ENCODE measurements around the gene ALK.
A peak's percentile ranks its signal among the peaks of the same experiment; 100 is the strongest.

ALK gene

DNA sequence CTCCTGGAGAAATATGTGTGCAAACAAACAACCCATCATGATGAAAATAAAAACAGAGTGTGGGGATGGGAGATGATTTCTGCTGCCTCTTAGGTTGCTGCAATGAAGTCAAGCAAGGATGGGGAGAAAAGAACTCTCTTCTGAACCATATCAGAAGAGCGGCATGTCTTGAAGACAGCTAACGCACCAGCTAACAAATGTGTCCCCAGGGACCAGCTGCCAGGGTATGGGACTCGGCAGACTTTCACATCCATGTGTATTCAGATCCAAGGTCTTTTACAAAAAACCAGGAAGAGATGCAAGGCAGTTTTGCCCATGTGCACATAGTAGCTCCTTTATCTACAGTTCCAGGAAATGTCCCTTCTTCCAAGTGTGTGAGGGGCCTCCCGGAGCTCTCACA, 680.8 kb downstream of the ALK start:
- TF ChIP-seq, protein P1, sequence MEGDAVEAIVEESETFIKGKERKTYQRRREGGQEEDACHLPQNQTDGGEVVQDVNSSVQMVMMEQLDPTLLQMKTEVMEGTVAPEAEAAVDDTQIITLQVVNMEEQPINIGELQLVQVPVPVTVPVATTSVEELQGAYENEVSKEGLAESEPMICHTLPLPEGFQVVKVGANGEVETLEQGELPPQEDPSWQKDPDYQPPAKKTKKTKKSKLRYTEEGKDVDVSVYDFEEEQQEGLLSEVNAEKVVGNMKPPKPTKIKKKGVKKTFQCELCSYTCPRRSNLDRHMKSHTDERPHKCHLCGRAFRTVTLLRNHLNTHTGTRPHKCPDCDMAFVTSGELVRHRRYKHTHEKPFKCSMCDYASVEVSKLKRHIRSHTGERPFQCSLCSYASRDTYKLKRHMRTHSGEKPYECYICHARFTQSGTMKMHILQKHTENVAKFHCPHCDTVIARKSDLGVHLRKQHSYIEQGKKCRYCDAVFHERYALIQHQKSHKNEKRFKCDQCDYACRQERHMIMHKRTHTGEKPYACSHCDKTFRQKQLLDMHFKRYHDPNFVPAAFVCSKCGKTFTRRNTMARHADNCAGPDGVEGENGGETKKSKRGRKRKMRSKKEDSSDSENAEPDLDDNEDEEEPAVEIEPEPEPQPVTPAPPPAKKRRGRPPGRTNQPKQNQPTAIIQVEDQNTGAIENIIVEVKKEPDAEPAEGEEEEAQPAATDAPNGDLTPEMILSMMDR (conservative IDR thresholded peaks at IDR 0.05; ENCODE audit: control insufficient read depth, insufficient read depth, low read depth, low read length) = no peak
- DNase-seq (ENCODE audit: low read depth) = no peak
- no peak overlapping the region for H3K4me3 ChIP-seq (ENCODE audit: control insufficient read depth, low read depth, low read length)

DNA sequence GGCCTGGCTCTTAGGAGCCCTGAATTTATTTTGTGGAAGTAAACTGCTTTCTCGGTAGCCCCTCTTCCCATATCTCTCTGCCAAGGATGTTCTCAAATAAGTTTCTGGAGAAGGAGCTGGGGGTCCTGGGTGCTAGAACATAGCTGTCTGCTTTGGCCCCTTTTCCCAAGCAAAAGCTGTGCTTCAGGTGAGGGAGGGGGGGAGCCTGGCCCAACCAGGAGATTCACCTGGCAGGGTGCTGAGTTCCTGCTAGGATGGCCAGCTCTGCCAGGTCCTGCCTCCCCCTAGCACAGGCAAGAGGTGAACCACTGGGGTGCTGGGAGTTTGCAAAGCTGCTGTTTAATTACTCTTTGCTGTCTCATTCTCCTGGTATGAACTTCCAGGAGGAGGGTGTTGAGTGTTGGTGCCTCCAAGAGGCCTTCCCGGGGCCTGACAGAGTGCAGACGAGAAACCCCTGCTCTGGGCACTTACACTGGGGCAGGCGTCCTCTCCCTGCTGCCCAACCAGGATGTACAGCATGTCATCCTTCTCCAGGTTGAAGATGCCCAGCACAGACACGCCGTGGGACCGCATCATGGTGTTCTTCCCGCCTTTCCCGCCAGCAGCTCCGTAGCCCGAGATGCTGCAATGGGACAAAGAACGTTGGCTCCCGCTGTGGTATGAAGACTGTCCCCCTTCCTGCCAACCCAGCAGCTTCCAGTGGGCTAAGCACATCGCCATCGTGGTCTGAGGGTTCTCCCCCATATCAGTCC, 682.0 kb downstream of the ALK start:
- H3K4me3 ChIP-seq (ENCODE audit: control insufficient read depth, low read depth, low read length) = no peak overlapping the region
- TF ChIP-seq, protein P1 (conservative IDR thresholded peaks at IDR 0.05; ENCODE audit: control insufficient read depth, insufficient read depth, low read depth, low read length) = no peak
- no peak for DNase-seq (ENCODE audit: low read depth)

DNA sequence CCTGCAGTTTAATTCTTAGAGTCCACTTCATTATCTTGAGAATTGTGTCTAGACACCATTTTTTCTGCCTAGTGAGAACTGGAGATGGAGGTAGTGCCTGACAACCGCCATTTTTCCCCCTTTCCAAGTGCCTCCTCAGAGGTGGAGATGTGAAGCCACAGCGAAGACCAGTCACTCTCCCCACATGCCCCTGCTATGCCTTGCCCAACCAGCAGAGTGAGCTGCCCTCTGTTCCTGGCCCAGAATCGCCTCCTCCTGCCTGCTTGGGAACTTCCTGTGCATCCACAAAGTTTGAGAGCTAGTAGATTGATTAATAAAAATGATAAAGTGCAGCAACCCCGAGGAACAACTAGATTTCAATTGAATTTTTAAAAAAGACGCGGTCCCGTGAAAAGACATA, 682.9 kb downstream of the ALK start:
- peak; percentile 40 for DNase-seq (ENCODE audit: low read depth)
- TF ChIP-seq, protein P1 (conservative IDR thresholded peaks at IDR 0.05; ENCODE audit: control insufficient read depth, insufficient read depth, low read depth, low read length) = peak; percentile 73
- no peak overlapping the region for H3K4me3 ChIP-seq (ENCODE audit: control insufficient read depth, low read depth, low read length)

DNA sequence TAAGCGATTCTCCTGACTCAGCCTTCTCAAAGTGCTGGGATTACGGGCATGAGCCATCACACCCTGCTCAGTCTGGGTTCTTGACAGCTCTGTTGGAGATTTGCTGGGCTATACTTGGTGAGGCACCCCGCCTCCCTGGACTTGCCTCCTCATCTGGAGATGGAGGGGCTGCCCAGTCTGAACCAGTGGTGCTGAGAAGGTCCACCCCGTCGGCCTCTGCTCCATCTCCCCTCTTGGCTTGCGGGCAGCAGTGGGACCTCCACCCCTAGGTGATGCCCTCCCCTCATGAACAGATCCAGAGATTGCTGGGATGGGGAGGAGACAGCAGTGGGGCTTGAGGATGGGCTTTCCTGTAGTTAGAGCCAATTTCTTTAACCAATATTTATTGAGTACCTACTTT, 685.3 kb downstream of the ALK start:
- no peak overlapping the region for H3K4me3 ChIP-seq (ENCODE audit: control insufficient read depth, low read depth, low read length)
- no peak for DNase-seq (ENCODE audit: low read depth)
- TF ChIP-seq, protein P1 (conservative IDR thresholded peaks at IDR 0.05; ENCODE audit: control insufficient read depth, insufficient read depth, low read depth, low read length) = no peak

DNA sequence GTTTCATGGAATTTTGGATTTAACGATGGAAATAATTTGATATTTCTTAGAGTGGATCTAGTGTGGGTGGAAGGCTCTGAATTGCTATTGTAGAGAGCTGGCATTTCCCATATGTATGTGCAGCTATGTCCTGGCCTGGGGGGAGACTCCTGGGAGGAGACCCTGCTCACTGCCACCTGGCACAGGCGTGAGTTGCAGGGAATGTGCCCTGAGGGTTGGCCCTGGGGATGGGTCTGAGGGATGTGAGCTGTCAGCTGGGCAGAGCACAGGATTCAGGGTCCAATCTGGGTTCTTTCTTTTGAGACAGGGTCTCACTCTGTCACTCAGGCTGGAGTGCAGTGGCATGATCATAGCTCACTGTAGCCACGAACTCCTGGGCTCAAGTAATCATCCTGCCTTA, 686.0 kb downstream of the ALK start:
- TF ChIP-seq, protein P1 (conservative IDR thresholded peaks at IDR 0.05; ENCODE audit: control insufficient read depth, insufficient read depth, low read depth, low read length) = no peak
- no peak overlapping the region for H3K4me3 ChIP-seq (ENCODE audit: control insufficient read depth, low read depth, low read length)
- DNase-seq (ENCODE audit: low read depth) = no peak

DNA sequence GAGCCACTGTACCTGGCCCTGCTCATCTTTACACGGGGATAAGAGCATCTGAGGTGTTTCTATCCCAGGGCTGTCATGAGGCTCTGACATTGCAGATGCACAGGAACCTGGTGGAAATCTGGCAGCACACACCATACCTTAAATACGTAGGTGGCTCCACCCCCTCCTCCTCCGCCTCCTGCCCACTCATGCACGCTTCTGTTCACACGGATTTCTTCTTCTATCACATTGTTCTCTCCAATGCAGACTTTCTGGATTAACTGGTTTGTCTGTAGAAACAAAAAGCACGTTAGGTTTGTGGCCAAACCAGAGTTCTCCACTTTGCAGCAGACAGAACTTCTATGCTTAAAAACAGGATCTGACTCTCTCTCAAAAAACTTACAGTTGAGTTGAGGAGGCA, 688.0 kb downstream of the ALK start:
- DNase-seq (ENCODE audit: low read depth) = no peak
- TF ChIP-seq, protein P1 (conservative IDR thresholded peaks at IDR 0.05; ENCODE audit: control insufficient read depth, insufficient read depth, low read depth, low read length) = no peak
- no peak overlapping the region for H3K4me3 ChIP-seq (ENCODE audit: control insufficient read depth, low read depth, low read length)
